Urothelium cell line (cell line): ENCODE results near the gene CCDC15.
"Not testable (repeated sequence)": the region's sequence is repeated elsewhere in the genome, so short reads cannot be mapped to it uniquely, and the experiment has no call there.

Experiments used
- DNase-seq: peaks from one replicate; pipeline ENCODE4 v3.0.0; 2011; ENCODE audit warnings: low spot score, mixed read lengths
- FAIRE-seq: peaks from 2 replicates; lab custom pipeline; 2011; peaks lifted over from hg19 to GRCh38; lab: Jason Lieb, UNC

The CCDC15 gene

GRCh38 chr11:125079151-125079877 lies 125.3 kb downstream of the CCDC15 start:
- peak; percentile 31 for DNase-seq
- FAIRE-seq = no peak

GRCh38 chr11:125079878-125080530 lies 126.0 kb downstream of the CCDC15 start:
- DNase-seq (no peak), FAIRE-seq (no peak)

- no peak for DNase-seq
- no peak for FAIRE-seq
These were observed 126.5 kb downstream of the CCDC15 start for GRCh38 chr11:125080531-125080911.

- FAIRE-seq (no peak), DNase-seq (no peak)
These were observed 127.2 kb downstream of the CCDC15 start for GRCh38 chr11:125081098-125081798.

GRCh38 chr11:125082040-125082439 lies 128.0 kb downstream of the CCDC15 start:
- FAIRE-seq = no peak
- no peak for DNase-seq

GRCh38 chr11:125082611-125083311 lies 128.8 kb downstream of the CCDC15 start:
- DNase-seq (peak; percentile 51), FAIRE-seq (no peak)

- no peak for DNase-seq
- FAIRE-seq = no peak
These were observed 129.5 kb downstream of the CCDC15 start for GRCh38 chr11:125083312-125084056.

GRCh38 chr11:125084057-125084416 lies 130.0 kb downstream of the CCDC15 start:
- FAIRE-seq (no peak), DNase-seq (no peak)

- no peak for DNase-seq
- no peak for FAIRE-seq
These were observed 130.8 kb downstream of the CCDC15 start for GRCh38 chr11:125084761-125085231.

- DNase-seq (no peak), FAIRE-seq (no peak)
These were observed 131.5 kb downstream of the CCDC15 start for GRCh38 chr11:125085301-125086081.

GRCh38 chr11:125086633-125087296 lies 132.8 kb downstream of the CCDC15 start:
- DNase-seq (no peak), FAIRE-seq (no peak)

- FAIRE-seq = no peak
- DNase-seq = no peak
These were observed 134.1 kb downstream of the CCDC15 start for GRCh38 chr11:125088123-125088522.

- no peak for FAIRE-seq
- no peak for DNase-seq
These were observed 134.8 kb downstream of the CCDC15 start for GRCh38 chr11:125088576-125089455.

GRCh38 chr11:125089481-125089880 lies 135.5 kb downstream of the CCDC15 start:
- DNase-seq, FAIRE-seq: not testable (repeated sequence)

- FAIRE-seq = not testable (repeated sequence)
These were observed 136.1 kb downstream of the CCDC15 start for GRCh38 chr11:125090151-125090550.

GRCh38 chr11:125090816-125091215 lies 136.8 kb downstream of the CCDC15 start:
- FAIRE-seq (no peak), DNase-seq (no peak)

More at GRCh38 chr11:125090151-125090550, 136.1 kb downstream of the CCDC15 start:
- DNase-seq = not testable (repeated sequence)
